Esophagus muscularis mucosa (tissue), 4 donors: Measurements from ENCODE around the gene GSC2.

Experiments used
- EP300 ChIP-seq: sonication (generic); formaldehyde crosslinking; IDR thresholded peaks from one replicate; pipeline ENCODE4 v1.6.1; 2017; ENCODE audit warnings: antibody characterized with exemption
- POLR2A ChIP-seq: fragments of 450-650 bp; IDR thresholded peaks from one replicate; pipeline ENCODE4 v1.6.1; 2017; ENCODE audit warnings: antibody characterized with exemption, moderate library complexity, mild to moderate bottlenecking, low read depth
- POLR2AphosphoS5 ChIP-seq, 2 donors: sonication (generic); formaldehyde crosslinking; IDR thresholded peaks; one replicate each; pipeline ENCODE4 v1.6.1; 2017; ENCODE audit warnings: antibody characterized with exemption in 2 of 2
- TF ChIP-seq, protein P1 (sequence below), 3 experiments: fragments of 200-600 bp in 2 of 3; fragments of 450-650 bp in 1 of 3; sonication (generic) in 2 of 3; IDR thresholded peaks; one replicate each; pipeline ENCODE4 v1.5.1; 2017 to 2019; ENCODE audit warnings: antibody characterized with exemption in 3 of 3, mild to moderate bottlenecking in 2 of 3, moderate library complexity in 1 of 3

DNA sequence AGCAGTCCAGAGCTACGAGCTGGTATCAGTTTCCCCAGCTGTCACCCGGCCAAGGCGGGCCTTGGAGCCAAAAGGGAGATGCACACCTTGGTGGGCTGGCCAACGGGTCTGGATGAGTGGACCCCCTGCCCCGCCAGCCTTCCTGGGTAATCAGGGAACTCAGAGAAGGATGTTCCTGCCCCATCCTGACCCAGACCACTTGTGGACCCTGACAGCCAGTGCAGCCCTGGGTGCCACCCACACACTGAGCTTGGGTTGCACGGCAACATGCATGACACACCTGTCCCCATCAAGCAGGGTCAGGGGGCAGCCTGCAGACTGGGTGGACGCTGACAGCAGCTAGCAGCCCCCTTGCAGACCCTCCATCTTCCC is 19.8 kb upstream of the GSC2 start:
- TF ChIP-seq, protein P1, sequence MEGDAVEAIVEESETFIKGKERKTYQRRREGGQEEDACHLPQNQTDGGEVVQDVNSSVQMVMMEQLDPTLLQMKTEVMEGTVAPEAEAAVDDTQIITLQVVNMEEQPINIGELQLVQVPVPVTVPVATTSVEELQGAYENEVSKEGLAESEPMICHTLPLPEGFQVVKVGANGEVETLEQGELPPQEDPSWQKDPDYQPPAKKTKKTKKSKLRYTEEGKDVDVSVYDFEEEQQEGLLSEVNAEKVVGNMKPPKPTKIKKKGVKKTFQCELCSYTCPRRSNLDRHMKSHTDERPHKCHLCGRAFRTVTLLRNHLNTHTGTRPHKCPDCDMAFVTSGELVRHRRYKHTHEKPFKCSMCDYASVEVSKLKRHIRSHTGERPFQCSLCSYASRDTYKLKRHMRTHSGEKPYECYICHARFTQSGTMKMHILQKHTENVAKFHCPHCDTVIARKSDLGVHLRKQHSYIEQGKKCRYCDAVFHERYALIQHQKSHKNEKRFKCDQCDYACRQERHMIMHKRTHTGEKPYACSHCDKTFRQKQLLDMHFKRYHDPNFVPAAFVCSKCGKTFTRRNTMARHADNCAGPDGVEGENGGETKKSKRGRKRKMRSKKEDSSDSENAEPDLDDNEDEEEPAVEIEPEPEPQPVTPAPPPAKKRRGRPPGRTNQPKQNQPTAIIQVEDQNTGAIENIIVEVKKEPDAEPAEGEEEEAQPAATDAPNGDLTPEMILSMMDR (IDR thresholded peaks at IDR 0.05), result no peak
- no peak for TF ChIP-seq POLR2A
- no peak for TF ChIP-seq POLR2AphosphoS5 (IDR thresholded peaks at IDR 0.05)
- TF ChIP-seq EP300, result no peak
